Nephron (organoid): Measurements from ENCODE around the gene MESP2.

Experiments
- H3K27ac Mint-ChIP-seq, 3 experiments: 2 replicates each; pipeline ENCODE4 v1.8.0; 2020; ENCODE audit warnings: mixed read lengths in 3 of 3, mild to moderate bottlenecking in 2 of 3, moderate library complexity in 1 of 3
- H3K27me3 Mint-ChIP-seq: 2 replicates; pipeline ENCODE4 v1.8.0; 2021; ENCODE audit warnings: low read depth, mild to moderate bottlenecking, moderate library complexity, mixed read lengths
- H3K36me3 Mint-ChIP-seq: 2 replicates; pipeline ENCODE4 v1.8.0; 2020; ENCODE audit warnings: low read depth, mixed read lengths
- H3K4me1 Mint-ChIP-seq: 2 replicates; pipeline ENCODE4 v1.8.0; 2020; ENCODE audit warnings: mixed read lengths
- H3K4me3 Mint-ChIP-seq, 3 experiments: 2 replicates each; pipeline ENCODE4 v1.8.0; 2020; ENCODE audit warnings: mild to moderate bottlenecking in 3 of 3, mixed read lengths in 3 of 3, moderate library complexity in 2 of 3
- H3K9me3 Mint-ChIP-seq: 2 replicates; pipeline ENCODE4 v1.8.0; 2020; ENCODE audit warnings: mixed read lengths
- CTCF ChIP-seq, 3 experiments: fragments of 200-600 bp; sonication (generic); IDR thresholded peaks; one replicate each; pipeline ENCODE4 v1.5.0; 2021; ENCODE audit warnings: antibody characterized with exemption in 3 of 3; ENCODE audit not compliant: unreplicated experiment in 3 of 3

The MESP2 gene

GRCh38 chr15:89761929-89762328 lies 14.2 kb upstream of the MESP2 start:
- H3K4me1 Mint-ChIP-seq = peaks cover 4% of the 10 kb centered on the region
- TF ChIP-seq CTCF (IDR thresholded peaks at IDR 0.05; ENCODE audit: unreplicated experiment in 3 of 3) = no peak
- no peaks in the 10 kb centered on the region for H3K36me3 Mint-ChIP-seq
- H3K27ac Mint-ChIP-seq = no peak overlapping the region
- H3K4me3 Mint-ChIP-seq = no peak overlapping the region
- H3K27me3 Mint-ChIP-seq = no peaks in the 10 kb centered on the region
- H3K9me3 Mint-ChIP-seq = no peaks in the 10 kb centered on the region

- H3K9me3 Mint-ChIP-seq = no peaks in the 10 kb centered on the region
- no peak overlapping the region for H3K27ac Mint-ChIP-seq
- peaks cover 8% of the 10 kb centered on the region for H3K27me3 Mint-ChIP-seq
- no peaks in the 10 kb centered on the region for H3K36me3 Mint-ChIP-seq
- H3K4me1 Mint-ChIP-seq = no peaks in the 10 kb centered on the region
- H3K4me3 Mint-ChIP-seq = no peak overlapping the region
- TF ChIP-seq CTCF (IDR thresholded peaks at IDR 0.05; ENCODE audit: unreplicated experiment in 3 of 3) = no peak
Measured at GRCh38 chr15:89765694-89766093, 10.4 kb upstream of the MESP2 start.

- Mint-ChIP-seq H3K9me3 (no peaks in the 10 kb centered on the region), H3K36me3 (no peaks in the 10 kb centered on the region), H3K4me3 (no peak overlapping the region), H3K4me1 (no peaks in the 10 kb centered on the region), H3K27ac (no peak overlapping the region), H3K27me3 (peaks cover 8% of the 10 kb centered on the region)
- TF ChIP-seq CTCF (IDR thresholded peaks at IDR 0.05; ENCODE audit: unreplicated experiment in 3 of 3) = no peak
Measured at GRCh38 chr15:89766357-89767311, 9.5 kb upstream of the MESP2 start.

GRCh38 chr15:89767411-89767915 lies 8.7 kb upstream of the MESP2 start:
- no peak overlapping the region for H3K4me3 Mint-ChIP-seq
- no peaks in the 10 kb centered on the region for H3K36me3 Mint-ChIP-seq
- no peak for TF ChIP-seq CTCF (IDR thresholded peaks at IDR 0.05; ENCODE audit: unreplicated experiment in 3 of 3)
- no peaks in the 10 kb centered on the region for H3K4me1 Mint-ChIP-seq
- H3K27me3 Mint-ChIP-seq = peaks cover 8% of the 10 kb centered on the region
- no peaks in the 10 kb centered on the region for H3K9me3 Mint-ChIP-seq
- H3K27ac Mint-ChIP-seq = no peak overlapping the region

- Mint-ChIP-seq H3K27me3 (peaks cover 8% of the 10 kb centered on the region), H3K4me1 (no peaks in the 10 kb centered on the region), H3K9me3 (no peaks in the 10 kb centered on the region), H3K27ac (no peak overlapping the region), H3K4me3 (no peak overlapping the region), H3K36me3 (no peaks in the 10 kb centered on the region)
- no peak for TF ChIP-seq CTCF (IDR thresholded peaks at IDR 0.05; ENCODE audit: unreplicated experiment in 3 of 3)
Measured at GRCh38 chr15:89768071-89768500, 8.0 kb upstream of the MESP2 start.
